CD4-positive, alpha-beta memory T cell (primary cell): ENCODE results near the gene ADRB2. TPM values are rescaled to one million over a fixed set of nuclear protein-coding genes. Genes with fewer than 3 reads are reported as not detected.

Source experiments
- CTCF ChIA-PET: fragments of 350-600 bp; sonication (Branson Sonifier 250); formaldehyde crosslinking; loops from one replicate; lab custom pipeline; 2021; ENCODE audit warnings: inconsistent platforms; ENCODE audit not compliant: partially characterized antibody; lab: Charles Lee
- POLR2A ChIA-PET: fragments of 350-600 bp; sonication (Branson Sonifier 250); formaldehyde crosslinking; loops from one replicate; lab custom pipeline; 2021; ENCODE audit not compliant: partially characterized antibody; lab: Charles Lee
- DNase-seq, 5 donors: peaks; one replicate each; pipeline versions ENCODE4 v3.0.0 to v3.0.0-alpha.2; 2020 to 2022; ENCODE audit warnings: mixed read lengths in 1 of 5
- H3K27ac ChIP-seq: one replicate; pipeline ENCODE4 v1.7.0; 2013; ENCODE audit warnings: low read depth, low read length
- H3K27me3 ChIP-seq: 2 replicates; pipeline ENCODE4 v1.7.0; 2013; ENCODE audit warnings: mild to moderate bottlenecking, low read length, moderate library complexity; ENCODE audit not compliant: insufficient read depth
- H3K36me3 ChIP-seq: 2 replicates; pipeline ENCODE4 v1.7.0; 2013; ENCODE audit warnings: mild to moderate bottlenecking, low read length, moderate library complexity; ENCODE audit not compliant: insufficient read depth
- H3K4me1 ChIP-seq: 2 replicates; pipeline ENCODE4 v1.7.0; 2013; ENCODE audit warnings: mild to moderate bottlenecking, low read length, moderate library complexity; ENCODE audit not compliant: insufficient read depth
- H3K4me3 ChIP-seq, 2 donors: one replicate each; pipeline ENCODE4 v1.7.0; 2013; ENCODE audit warnings: low read length in 2 of 2, mild to moderate bottlenecking in 1 of 2
- H3K9me3 ChIP-seq, 2 donors: one replicate each; pipeline ENCODE4 v1.7.0; 2013; ENCODE audit warnings: low read length in 2 of 2, control low read depth in 1 of 2; ENCODE audit not compliant: control insufficient read depth in 1 of 2
- H3K27ac Mint-ChIP-seq, 7 donors: one replicate each; pipeline ENCODE4 v1.8.0; 2020 to 2021; ENCODE audit warnings: mixed read lengths in 7 of 7, mild to moderate bottlenecking in 6 of 7, inconsistent platforms in 3 of 7, moderate library complexity in 3 of 7
- H3K27me3 Mint-ChIP-seq, 2 donors: one replicate each; pipeline ENCODE4 v1.8.0; 2020 to 2021; ENCODE audit warnings: mixed read lengths in 2 of 2
- H3K36me3 Mint-ChIP-seq, 2 donors: one replicate each; pipeline ENCODE4 v1.8.0; 2020 to 2021; ENCODE audit warnings: mixed read lengths in 2 of 2, inconsistent platforms in 1 of 2, mild to moderate bottlenecking in 1 of 2
- H3K4me1 Mint-ChIP-seq, 4 donors: one replicate each; pipeline ENCODE4 v1.8.0; 2020 to 2021; ENCODE audit warnings: mixed read lengths in 4 of 4, mild to moderate bottlenecking in 1 of 4
- H3K4me3 Mint-ChIP-seq, 8 donors: one replicate each; pipeline ENCODE4 v1.8.0; 2020 to 2021; ENCODE audit warnings: mixed read lengths in 8 of 8, mild to moderate bottlenecking in 7 of 8, moderate library complexity in 6 of 8, inconsistent platforms in 3 of 8
- H3K9me3 Mint-ChIP-seq, 8 donors: one replicate each; pipeline ENCODE4 v1.8.0; 2020 to 2021; ENCODE audit warnings: mixed read lengths in 8 of 8, mild to moderate bottlenecking in 5 of 8, inconsistent platforms in 3 of 8, moderate library complexity in 1 of 8
- intact Hi-C: fragments of 100-400 bp; cut with micrococcal nuclease; formaldehyde crosslinking; loops from one replicate; pipeline ENCODE4 v1.15.1; 2023
- polyA plus RNA-seq, 2 donors: library from polyadenylated mRNA; unstranded; fragments of 300-500 nt; fragmentation: Illumina TruSeq; gene quantifications; one replicate each; pipeline ENCODE4 v1.2.3, GENCODE V29; 2021
- total RNA-seq, 2 experiments: library from RNA; stranded (reverse); gene quantifications; one replicate each; pipeline ENCODE4 v1.2.3, GENCODE V29; 2021

The ADRB2 gene
- total and polyA plus RNA-seq, 4 experiments from 2014 or later, result 3.6 to 6.1 (median 5.4) TPM

GRCh38 chr5:148809781-148810524 lies 16.5 kb upstream of the ADRB2 start:
- Mint-ChIP-seq H3K9me3 (no peaks in the 10 kb centered on the region), H3K27me3 (no peaks in the 10 kb centered on the region), H3K4me3 (peak overlapping the region; percentile 88 to 99 (median 94)), H3K27ac (peak overlapping the region; percentile 75 to 100 (median 97)), H3K36me3 (no peaks in the 10 kb centered on the region), H3K4me1 (peaks cover 27 to 46% (median 38%) of the 10 kb centered on the region in 4 donors)
- peaks cover 26% of the 10 kb centered on the region for H3K4me1 ChIP-seq
- CTCF ChIA-PET, result interaction anchor here (2.2 to 3.7 kb wide), 2 partner anchors 11 to 148 kb away, joined by 15 to 16 read pairs; no protein-coding TSS in a partner anchor
- no peaks in the 10 kb centered on the region for H3K36me3 ChIP-seq
- peak overlapping the region; percentile 68 for H3K27ac ChIP-seq
- H3K4me3 ChIP-seq, result peak overlapping the region; percentile 44 to 80
- POLR2A ChIA-PET, result interaction anchor here (0.7 to 5.0 kb wide), 2 partner anchors 16 to 25 kb away, joined by 3 to 28 read pairs; partner anchors contain the start of gene ADRB2
- no peaks in the 10 kb centered on the region for H3K9me3 ChIP-seq
- H3K27me3 ChIP-seq, result no peaks in the 10 kb centered on the region
- no peak for DNase-seq
- intact Hi-C loops, result loop anchor here (1.0 to 5.0 kb wide), 2 partner anchors 16 to 78 kb away; partner anchors contain the start of gene ADRB2

- Mint-ChIP-seq H3K36me3 (no peaks in the 10 kb centered on the region), H3K4me3 (peak overlapping the region in 6 of 8 donors; percentile 75 to 99 (median 86))
- POLR2A ChIA-PET, result interaction anchor here (5.0 kb wide), 1 partner anchor 15 kb away, joined by 28 read pairs; the partner anchor contains the start of gene ADRB2
Measured at GRCh38 chr5:148810823-148811222, 15.6 kb upstream of the ADRB2 start.

GRCh38 chr5:148811756-148812155 lies 14.7 kb upstream of the ADRB2 start:
- no peaks in the 10 kb centered on the region for H3K27me3 ChIP-seq
- CTCF ChIA-PET, result interaction anchor here (1.0 to 3.7 kb wide), 3 partner anchors 9 to 146 kb away, joined by 4 to 16 read pairs (median 15); no protein-coding TSS in a partner anchor
- H3K27ac ChIP-seq, result no peak overlapping the region
- Mint-ChIP-seq H3K4me3 (peak overlapping the region in 4 of 8 donors; percentile 3 to 50 (median 42)), H3K27ac (peak overlapping the region in 3 of 7 donors; percentile 27 to 43 (median 30)), H3K4me1 (peaks cover 27 to 40% (median 34%) of the 10 kb centered on the region in 4 donors), H3K27me3 (peaks cover 0 to 1% of the 10 kb centered on the region in 2 donors), H3K9me3 (no peaks in the 10 kb centered on the region), H3K36me3 (no peaks in the 10 kb centered on the region)
- no peak overlapping the region for H3K4me3 ChIP-seq
- POLR2A ChIA-PET, result interaction anchor here (5.0 kb wide), 1 partner anchor 14 kb away, joined by 28 read pairs; the partner anchor contains the start of gene ADRB2
- H3K4me1 ChIP-seq, result peaks cover 26% of the 10 kb centered on the region
- intact Hi-C loops, result no loop called here
- H3K36me3 ChIP-seq, result no peaks in the 10 kb centered on the region
- DNase-seq, result no peak
- H3K9me3 ChIP-seq, result no peaks in the 10 kb centered on the region

More at GRCh38 chr5:148810823-148811222, 15.6 kb upstream of the ADRB2 start:
- peak overlapping the region in 6 of 7 donors; percentile 49 to 98 (median 84) for H3K27ac Mint-ChIP-seq
- H3K27me3 ChIP-seq, result no peaks in the 10 kb centered on the region
- no peaks in the 10 kb centered on the region for H3K9me3 Mint-ChIP-seq
- no peaks in the 10 kb centered on the region for H3K27me3 Mint-ChIP-seq
- H3K4me3 ChIP-seq, result no peak overlapping the region
- no peaks in the 10 kb centered on the region for H3K9me3 ChIP-seq
- no peaks in the 10 kb centered on the region for H3K36me3 ChIP-seq
- CTCF ChIA-PET, result interaction anchor here (0.8 to 3.7 kb wide), 5 partner anchors 10 to 147 kb away, joined by 4 to 16 read pairs (median 5); no protein-coding TSS in a partner anchor
- no peak for DNase-seq
- H3K27ac ChIP-seq, result no peak overlapping the region
- peaks cover 27 to 46% (median 37%) of the 10 kb centered on the region in 4 donors for H3K4me1 Mint-ChIP-seq
- intact Hi-C loops, result no loop called here
- H3K4me1 ChIP-seq, result peaks cover 26% of the 10 kb centered on the region

- Histone ChIP-seq H3K36me3 (no peaks in the 10 kb centered on the region), H3K4me3 (no peak overlapping the region), H3K9me3 (no peaks in the 10 kb centered on the region), H3K4me1 (peaks cover 8% of the 10 kb centered on the region), H3K27ac (no peak overlapping the region), H3K27me3 (no peaks in the 10 kb centered on the region)
- Mint-ChIP-seq H3K4me3 (no peak overlapping the region), H3K4me1 (peaks cover 16 to 18% (median 18%) of the 10 kb centered on the region in 4 donors), H3K36me3 (no peaks in the 10 kb centered on the region), H3K27ac (no peak overlapping the region), H3K9me3 (no peaks in the 10 kb centered on the region), H3K27me3 (peaks cover 0 to 1% of the 10 kb centered on the region in 2 donors)
- ChIA-PET POLR2A (no interaction called here), CTCF (interaction anchor here (1.5 to 1.7 kb wide), 2 partner anchors 84 to 143 kb away, joined by 4 to 6 read pairs; no protein-coding TSS in a partner anchor)
- DNase-seq, result no peak
- intact Hi-C loops, result no loop called here
Measured at GRCh38 chr5:148815086-148815485, 11.3 kb upstream of the ADRB2 start.

DNA sequence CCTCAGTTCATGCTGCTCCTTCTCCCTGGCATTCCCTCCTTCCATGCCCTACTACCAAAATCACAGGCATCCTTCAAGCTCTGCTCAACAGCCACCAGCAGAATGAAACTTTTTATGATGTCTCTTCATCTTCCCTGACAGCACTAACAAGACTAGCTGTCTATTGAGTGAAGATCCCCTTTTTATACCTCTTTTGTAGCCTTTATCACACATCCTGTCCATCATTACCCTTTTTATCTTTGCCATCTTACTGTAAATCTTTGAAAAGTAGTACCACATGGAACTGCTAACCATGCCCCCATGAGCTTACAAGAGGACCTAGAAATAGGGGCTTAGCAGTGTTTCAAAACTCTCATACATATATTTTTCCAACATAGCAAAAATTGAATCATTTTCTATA lies 10.8 kb upstream of the ADRB2 start:
- Histone ChIP-seq H3K27me3 (no peaks in the 10 kb centered on the region), H3K4me3 (no peak overlapping the region), H3K9me3 (no peaks in the 10 kb centered on the region), H3K4me1 (peaks cover 3% of the 10 kb centered on the region), H3K27ac (no peak overlapping the region), H3K36me3 (no peaks in the 10 kb centered on the region)
- DNase-seq, result no peak
- ChIA-PET CTCF (interaction anchor here (0.6 to 1.5 kb wide), 2 partner anchors 85 to 97 kb away, joined by 3 to 4 read pairs; no protein-coding TSS in a partner anchor), POLR2A (no interaction called here)
- no peak overlapping the region for H3K4me3 Mint-ChIP-seq
- H3K27me3 Mint-ChIP-seq, result peaks cover 0 to 1% of the 10 kb centered on the region in 2 donors
- intact Hi-C loops, result no loop called here
- no peaks in the 10 kb centered on the region for H3K9me3 Mint-ChIP-seq
- peaks cover 11 to 14% (median 13%) of the 10 kb centered on the region in 4 donors for H3K4me1 Mint-ChIP-seq
- H3K36me3 Mint-ChIP-seq, result no peaks in the 10 kb centered on the region
- H3K27ac Mint-ChIP-seq, result no peak overlapping the region

DNA sequence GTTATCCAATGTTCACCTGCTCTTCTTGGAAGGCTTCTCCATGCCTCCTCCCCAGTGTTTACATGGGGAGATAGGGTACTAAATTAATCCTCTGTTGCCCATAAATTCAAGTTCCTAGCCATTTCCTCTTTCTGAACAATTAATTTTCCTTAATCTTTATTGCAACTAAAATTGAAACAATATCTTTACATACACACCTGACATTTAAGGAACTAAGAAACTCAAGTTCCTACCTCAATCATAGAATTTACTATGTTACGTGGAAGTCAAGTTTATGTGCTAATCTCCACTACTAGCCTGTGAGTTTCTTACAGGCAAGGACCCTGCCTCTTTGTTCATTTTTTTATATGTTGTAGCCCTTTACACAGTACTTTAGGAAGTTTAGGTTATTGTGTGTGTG lies 10.1 kb upstream of the ADRB2 start:
- Histone ChIP-seq H3K4me1 (no peaks in the 10 kb centered on the region), H3K36me3 (no peaks in the 10 kb centered on the region), H3K9me3 (no peaks in the 10 kb centered on the region), H3K4me3 (no peak overlapping the region), H3K27me3 (no peaks in the 10 kb centered on the region), H3K27ac (no peak overlapping the region)
- Mint-ChIP-seq H3K4me3 (no peak overlapping the region), H3K27me3 (peaks cover 0 to 1% of the 10 kb centered on the region in 2 donors), H3K36me3 (no peaks in the 10 kb centered on the region), H3K9me3 (no peaks in the 10 kb centered on the region), H3K4me1 (peaks cover 9 to 11% (median 11%) of the 10 kb centered on the region in 4 donors), H3K27ac (peak overlapping the region in 1 of 7 donors; percentile 46)
- POLR2A ChIA-PET, result no interaction called here
- CTCF ChIA-PET, result interaction anchor here (0.6 to 1.5 kb wide), 2 partner anchors 85 to 96 kb away, joined by 3 to 4 read pairs; no protein-coding TSS in a partner anchor
- intact Hi-C loops, result no loop called here
- no peak for DNase-seq

GRCh38 chr5:148816782-148817181 lies 9.6 kb upstream of the ADRB2 start:
- H3K36me3 ChIP-seq, result no peaks in the 10 kb centered on the region
- H3K36me3 Mint-ChIP-seq, result no peaks in the 10 kb centered on the region
- ChIA-PET POLR2A (interaction anchor here (1.7 kb wide), 1 partner anchor 9 kb away, joined by 3 read pairs; no protein-coding TSS in a partner anchor), CTCF (interaction anchor here (1.8 kb wide), 1 partner anchor 141 kb away, joined by 12 read pairs; no protein-coding TSS in a partner anchor)
- no peak overlapping the region for H3K4me3 ChIP-seq
- no peak overlapping the region for H3K27ac Mint-ChIP-seq
- peaks cover 0 to 1% of the 10 kb centered on the region in 2 donors for H3K27me3 Mint-ChIP-seq
- H3K4me1 Mint-ChIP-seq, result peaks cover 6 to 7% (median 6%) of the 10 kb centered on the region in 4 donors
- H3K27ac ChIP-seq, result no peak overlapping the region
- H3K9me3 ChIP-seq, result no peaks in the 10 kb centered on the region
- no peaks in the 10 kb centered on the region for H3K4me1 ChIP-seq
- no peaks in the 10 kb centered on the region for H3K9me3 Mint-ChIP-seq
- no peaks in the 10 kb centered on the region for H3K27me3 ChIP-seq
- no peak for DNase-seq
- no peak overlapping the region for H3K4me3 Mint-ChIP-seq
- intact Hi-C loops, result no loop called here
